A549 (cell line): Measurements from ENCODE around the gene CALML3.

Source experiments
- EP300 ChIP-seq, 2 experiments: fragments of >200 bp; sonication (Bioruptor Twin); formaldehyde crosslinking; IDR thresholded peaks; 2 replicates in 1 of 2; 3 replicates in 1 of 2; pipeline ENCODE4 v1.6.1; 2016 to 2017
- FOSL2 ChIP-seq, 2 experiments: fragments of 450-650 bp in 1 of 2; fragments of >200 bp in 1 of 2; sonication (Bioruptor Twin) in 1 of 2; formaldehyde crosslinking; IDR thresholded peaks; 2 replicates each; pipeline versions ENCODE4 v1.5.0 to v1.6.1; 2016 to 2020; ENCODE audit warnings: mild to moderate bottlenecking in 1 of 2, moderate library complexity in 1 of 2
- ZSCAN20 ChIP-seq: fragments of 250-450 bp; sonication (Bioruptor Pico); IDR thresholded peaks from 2 replicates; pipeline ENCODE4 v1.8.0; 2022; ENCODE audit warnings: mild to moderate bottlenecking, moderate library complexity
- TF ChIP-seq, protein P1 (sequence below): fragments of 450-650 bp; IDR thresholded peaks from 2 replicates; pipeline ENCODE4 v1.6.1; 2014; ENCODE audit warnings: antibody characterized with exemption
- TF ChIP-seq, protein P2 (sequence below): fragments of >200 bp; sonication (Bioruptor Twin); formaldehyde crosslinking; IDR thresholded peaks from 2 replicates; pipeline ENCODE4 v1.6.1; 2016
- TF ChIP-seq, protein P3 (sequence below): fragments of >200 bp; sonication (Bioruptor Twin); formaldehyde crosslinking; IDR thresholded peaks from 3 replicates; pipeline ENCODE4 v1.5.1; 2016
- TF ChIP-seq, protein P4 (sequence below): IDR thresholded peaks from 2 replicates; pipeline ENCODE4 v1.6.1; 2012

DNA sequence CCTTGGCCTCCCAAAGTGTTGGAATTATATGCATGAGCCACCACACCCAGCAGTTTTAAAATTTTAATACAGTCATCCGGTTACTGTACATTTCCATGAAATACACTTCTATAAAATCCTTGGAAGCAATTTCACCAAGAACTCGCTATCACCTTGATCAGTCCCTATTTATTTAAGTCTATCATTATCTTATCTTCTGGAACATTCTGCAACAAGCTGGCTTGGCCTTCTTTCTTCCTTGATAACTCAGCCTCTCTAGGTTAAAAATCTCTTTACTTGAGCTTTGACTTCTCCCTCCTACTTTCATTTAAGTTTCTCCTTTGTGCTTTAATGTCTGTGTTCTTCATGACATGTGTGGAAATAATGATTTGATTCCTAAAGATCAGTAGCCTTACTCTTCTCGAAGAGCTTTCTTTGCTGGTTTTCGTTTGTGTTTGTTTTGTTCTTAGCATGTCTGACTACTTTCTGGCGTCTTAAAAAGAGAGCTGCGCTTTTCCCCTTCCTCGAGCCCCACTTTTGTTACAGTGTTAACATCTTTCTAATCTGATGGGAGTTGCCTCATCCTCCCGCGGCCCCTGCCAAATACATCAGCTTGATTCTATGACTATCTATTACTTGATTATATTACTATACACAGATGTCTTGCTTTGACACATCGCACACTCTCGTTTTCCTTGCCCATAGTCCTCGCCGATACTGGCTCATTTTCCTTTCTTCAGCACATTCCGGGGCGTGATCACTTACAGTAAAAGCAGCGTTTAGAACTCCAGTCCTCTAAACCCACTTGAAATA lies 14.3 kb upstream of the CALML3 start:
- TF ChIP-seq EP300 (IDR thresholded peaks at IDR 0.05) (no peak), ZSCAN20 (no peak), FOSL2 (IDR thresholded peaks at IDR 0.05) (no peak), FOSL2 (CRISPR knock-in tag; IDR thresholded peaks at IDR 0.05) (no peak)
- TF ChIP-seq, protein P1, sequence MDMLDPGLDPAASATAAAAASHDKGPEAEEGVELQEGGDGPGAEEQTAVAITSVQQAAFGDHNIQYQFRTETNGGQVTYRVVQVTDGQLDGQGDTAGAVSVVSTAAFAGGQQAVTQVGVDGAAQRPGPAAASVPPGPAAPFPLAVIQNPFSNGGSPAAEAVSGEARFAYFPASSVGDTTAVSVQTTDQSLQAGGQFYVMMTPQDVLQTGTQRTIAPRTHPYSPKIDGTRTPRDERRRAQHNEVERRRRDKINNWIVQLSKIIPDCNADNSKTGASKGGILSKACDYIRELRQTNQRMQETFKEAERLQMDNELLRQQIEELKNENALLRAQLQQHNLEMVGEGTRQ: no peak
- TF ChIP-seq, protein P2, sequence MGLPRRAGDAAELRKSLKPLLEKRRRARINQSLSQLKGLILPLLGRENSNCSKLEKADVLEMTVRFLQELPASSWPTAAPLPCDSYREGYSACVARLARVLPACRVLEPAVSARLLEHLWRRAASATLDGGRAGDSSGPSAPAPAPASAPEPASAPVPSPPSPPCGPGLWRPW: no peak
- TF ChIP-seq, protein P3, sequence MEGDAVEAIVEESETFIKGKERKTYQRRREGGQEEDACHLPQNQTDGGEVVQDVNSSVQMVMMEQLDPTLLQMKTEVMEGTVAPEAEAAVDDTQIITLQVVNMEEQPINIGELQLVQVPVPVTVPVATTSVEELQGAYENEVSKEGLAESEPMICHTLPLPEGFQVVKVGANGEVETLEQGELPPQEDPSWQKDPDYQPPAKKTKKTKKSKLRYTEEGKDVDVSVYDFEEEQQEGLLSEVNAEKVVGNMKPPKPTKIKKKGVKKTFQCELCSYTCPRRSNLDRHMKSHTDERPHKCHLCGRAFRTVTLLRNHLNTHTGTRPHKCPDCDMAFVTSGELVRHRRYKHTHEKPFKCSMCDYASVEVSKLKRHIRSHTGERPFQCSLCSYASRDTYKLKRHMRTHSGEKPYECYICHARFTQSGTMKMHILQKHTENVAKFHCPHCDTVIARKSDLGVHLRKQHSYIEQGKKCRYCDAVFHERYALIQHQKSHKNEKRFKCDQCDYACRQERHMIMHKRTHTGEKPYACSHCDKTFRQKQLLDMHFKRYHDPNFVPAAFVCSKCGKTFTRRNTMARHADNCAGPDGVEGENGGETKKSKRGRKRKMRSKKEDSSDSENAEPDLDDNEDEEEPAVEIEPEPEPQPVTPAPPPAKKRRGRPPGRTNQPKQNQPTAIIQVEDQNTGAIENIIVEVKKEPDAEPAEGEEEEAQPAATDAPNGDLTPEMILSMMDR: no peak
- TF ChIP-seq, protein P4, sequence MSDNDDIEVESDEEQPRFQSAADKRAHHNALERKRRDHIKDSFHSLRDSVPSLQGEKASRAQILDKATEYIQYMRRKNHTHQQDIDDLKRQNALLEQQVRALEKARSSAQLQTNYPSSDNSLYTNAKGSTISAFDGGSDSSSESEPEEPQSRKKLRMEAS: no peak
